GM12878 (cell line): ENCODE data around the gene DUSP22. TPM values are rescaled to one million over a fixed set of nuclear protein-coding genes. Genes with fewer than 3 reads are reported as not detected.

Experiments used
- ATAC-seq: fragments of 200-7000 bp; cut with Tn5 transposase; 3 replicates; pipeline ENCODE4 v1.9.1; 2020; ENCODE audit warnings: mild to moderate bottlenecking, moderate library complexity
- BruUV-seq: library from RNA; stranded (reverse); fragments of 400-500 nt; replicated peaks from 2 replicates; lab custom pipeline; 2021; lab: Mats Ljungman, UMichigan
- CTCF ChIA-PET: fragments of 300-600 bp; sonication (Branson Sonifier 250); formaldehyde crosslinking; extraction: SDS; loops from one replicate; lab custom pipeline; 2021; ENCODE audit warnings: inconsistent platforms; lab: Yijun Ruan, JAX
- POLR2A ChIA-PET: fragments of 350-600 bp; formaldehyde crosslinking; extraction: SDS; loops from one replicate; lab custom pipeline; 2021; ENCODE audit warnings: inconsistent platforms; lab: Charles Lee
- RAD21 ChIA-PET: fragments of 300-600 bp; sonication (Branson Sonifier 250); formaldehyde crosslinking; loops from one replicate; lab custom pipeline; 2023; ENCODE audit warnings: antibody characterized with exemption; ENCODE audit not compliant: unreplicated experiment; lab: Charles Lee
- SMC1A ChIA-PET: fragments of 300-600 bp; sonication (Branson Sonifier 250); formaldehyde crosslinking; loops from one replicate; lab custom pipeline; 2023; ENCODE audit not compliant: unreplicated experiment, uncharacterized antibody; lab: Charles Lee
- DNase-seq: peaks from one replicate; pipeline ENCODE4 v3.0.0-alpha.2; 2011; ENCODE audit warnings: low read depth, low spot score
- FAIRE-seq: peaks from 3 replicates; lab custom pipeline; 2011; peaks lifted over from hg19 to GRCh38; lab: Jason Lieb, UNC
- H2AFZ ChIP-seq: 2 replicates; pipeline ENCODE4 v1.6.0; 2011; ENCODE audit warnings: low read depth, low read length, control low read depth; ENCODE audit not compliant: control insufficient read depth
- H3K27ac ChIP-seq: 2 replicates; pipeline ENCODE4 v1.5.1; 2011; ENCODE audit warnings: control low read depth; ENCODE audit not compliant: control insufficient read depth, insufficient read depth
- H3K27me3 ChIP-seq, 2 experiments: replicated peaks in 1 of 2; 2 replicates each; pipeline versions ENCODE4 v1.6.0 to v1.6.1; 2011; ENCODE audit warnings: low read length in 1 of 2; ENCODE audit not compliant: control insufficient read depth in 2 of 2, insufficient read depth in 2 of 2
- H3K36me3 ChIP-seq, 2 experiments: 2 replicates each; pipeline ENCODE4 v1.5.1; 2011; ENCODE audit warnings: low read length in 1 of 2; ENCODE audit not compliant: control insufficient read depth in 2 of 2, insufficient read depth in 2 of 2
- H3K4me1 ChIP-seq: 2 replicates; pipeline ENCODE4 v1.6.1; 2011; ENCODE audit warnings: mild to moderate bottlenecking, low read length, moderate library complexity, mixed read lengths; ENCODE audit not compliant: control insufficient read depth, insufficient read depth
- H3K4me2 ChIP-seq: 2 replicates; pipeline ENCODE4 v1.6.0; 2011; ENCODE audit warnings: control low read depth; ENCODE audit not compliant: control insufficient read depth, insufficient read depth
- H3K4me3 ChIP-seq: fragments of 200-600 bp; sonication (generic); 2 replicates; pipeline ENCODE4 v1.5.1; 2016
- H3K79me2 ChIP-seq: 2 replicates; pipeline ENCODE4 v1.6.0; 2011; ENCODE audit warnings: low read length; ENCODE audit not compliant: control insufficient read depth, insufficient read depth
- H3K9ac ChIP-seq: 2 replicates; pipeline ENCODE4 v1.8.0; 2011; ENCODE audit warnings: low read length, control low read depth, mixed read lengths; ENCODE audit not compliant: control insufficient read depth, insufficient read depth
- H3K9me3 ChIP-seq: replicated peaks from 3 replicates; pipeline ENCODE4 v1.5.1; 2011; ENCODE audit warnings: mild to moderate bottlenecking, low read length; ENCODE audit not compliant: control insufficient read depth, insufficient read depth
- H4K20me1 ChIP-seq: 2 replicates; pipeline ENCODE4 v1.6.0; 2011; ENCODE audit not compliant: control insufficient read depth, insufficient read depth
- BMI1 ChIP-seq: fragments of 450-650 bp; IDR thresholded peaks from 2 replicates; pipeline ENCODE4 v1.6.1; 2016; ENCODE audit warnings: mild to moderate bottlenecking, moderate library complexity, borderline replicate concordance
- CBX5 ChIP-seq: sonication (generic); IDR thresholded peaks from 2 replicates; pipeline ENCODE4 v1.6.1; 2016; ENCODE audit warnings: low read depth, moderate library complexity, mild to moderate bottlenecking, inconsistent platforms
- ETV6 ChIP-seq, 2 experiments: fragments of 450-650 bp in 1 of 2; IDR thresholded peaks in 1 of 2; conservative IDR thresholded peaks in 1 of 2; 2 replicates each; pipeline ENCODE4 v1.6.1; 2014; ENCODE audit warnings: antibody characterized with exemption in 1 of 2, borderline replicate concordance in 1 of 2, low read depth in 1 of 2, mild to moderate bottlenecking in 1 of 2, moderate library complexity in 1 of 2
- HCFC1 ChIP-seq: fragments of 150-350 bp; IDR thresholded peaks from 2 replicates; pipeline ENCODE4 v1.6.1; 2014; ENCODE audit warnings: low read length
- LARP7 ChIP-seq: fragments of 450-650 bp; IDR thresholded peaks from 2 replicates; pipeline ENCODE4 v1.6.1; 2017; ENCODE audit warnings: mild to moderate bottlenecking
- MEF2B ChIP-seq: fragments of 450-650 bp; IDR thresholded peaks from 2 replicates; pipeline ENCODE4 v1.6.1; 2018; ENCODE audit warnings: mild to moderate bottlenecking, moderate library complexity; ENCODE audit not compliant: partially characterized antibody, poor library complexity, severe bottlenecking
- MXI1 ChIP-seq: fragments of 150-350 bp; IDR thresholded peaks from 2 replicates; pipeline ENCODE4 v1.6.1; 2011; ENCODE audit warnings: low read depth, mild to moderate bottlenecking, inconsistent platforms, low read length, improper control_type of control experiment
- RFX5 ChIP-seq: IDR thresholded peaks from 2 replicates; pipeline ENCODE4 v1.6.1; 2011; ENCODE audit warnings: low read depth, low read length, improper control_type of control experiment
- SMAD1 ChIP-seq: fragments of 450-650 bp; IDR thresholded peaks from 2 replicates; pipeline ENCODE4 v1.6.1; 2018; ENCODE audit warnings: mild to moderate bottlenecking, low read depth; ENCODE audit not compliant: partially characterized antibody
- SMARCA5 ChIP-seq: fragments of 450-650 bp; IDR thresholded peaks from 2 replicates; pipeline ENCODE4 v1.6.1; 2017; ENCODE audit warnings: mild to moderate bottlenecking
- SPI1 ChIP-seq: IDR thresholded peaks from 2 replicates; pipeline ENCODE4 v1.6.1; 2011; ENCODE audit warnings: low read depth, mild to moderate bottlenecking, low read length, moderate library complexity, borderline replicate concordance; ENCODE audit not compliant: insufficient read depth
- SREBF1 ChIP-seq: IDR thresholded peaks from 2 replicates; pipeline ENCODE4 v1.6.1; 2012; ENCODE audit warnings: mild to moderate bottlenecking, low read length
- TARDBP ChIP-seq: IDR thresholded peaks from 2 replicates; pipeline ENCODE4 v1.6.1; 2016; ENCODE audit warnings: borderline replicate concordance
- TCF3 ChIP-seq: IDR thresholded peaks from 2 replicates; pipeline ENCODE4 v1.6.1; 2012; ENCODE audit warnings: low read depth, mild to moderate bottlenecking, low read length, borderline replicate concordance; ENCODE audit not compliant: insufficient read depth
- TCF7 ChIP-seq: IDR thresholded peaks from 2 replicates; pipeline ENCODE4 v1.6.1; 2014; ENCODE audit warnings: antibody characterized with exemption, borderline replicate concordance
- ZBED1 ChIP-seq: IDR thresholded peaks from 2 replicates; pipeline ENCODE4 v1.6.1; 2016; ENCODE audit warnings: borderline replicate concordance
- ZNF217 ChIP-seq: fragments of 450-650 bp; IDR thresholded peaks from 2 replicates; pipeline ENCODE4 v1.6.1; 2017; ENCODE audit warnings: antibody characterized with exemption, mild to moderate bottlenecking
- WGBS: methylation state at CpG from one replicate; pipeline ENCODE4 v1.1.6; 2016; ENCODE audit warnings: low lambda C conversion rate; ENCODE audit not compliant: insufficient replicate concordance, insufficient coverage; ENCODE audit errors: missing lambda C conversion rate; 5-methylcytosine and 5-hydroxymethylcytosine counted together
- in situ Hi-C: fragments of 300-500 bp; cut with MboI; formaldehyde crosslinking; loops from 9 replicates; pipeline ENCODE4 v1.14.3; 2018; ENCODE audit warnings: mixed read lengths
- intact Hi-C: fragments of 100-400 bp; cut with micrococcal nuclease; formaldehyde crosslinking; loops from one replicate; pipeline ENCODE4 v1.14.2; 2022; ENCODE audit not compliant: unreplicated experiment
- polyA plus RNA-seq, 11 experiments: library from polyadenylated mRNA; depleted of rRNA in 4 of 11; unstranded in 6 of 11; stranded (reverse) in 5 of 11; fragments of >200 nt; fragmentation: Nextera tagmentation in 4 of 11; fragmentation: Illumina TruSeq in 1 of 11; extraction: Ambion mirVana in 4 of 11; extraction: Trizol in 1 of 11; gene quantifications; 1 replicate in 1 of 11; 2 replicates in 10 of 11; pipeline versions ENCODE4 v1.2.1 to v1.2.3, GENCODE V29; 2011 to 2016; ENCODE audit warnings: inconsistent platforms in 2 of 11, missing spikeins in 2 of 11, low read depth in 1 of 11
- total RNA-seq, 4 experiments: library from RNA; depleted of rRNA in 3 of 4; stranded (reverse); fragments of >200 nt in 3 of 4; fragmentation: Illumina TruSeq in 1 of 4; extraction: Trizol in 1 of 4; gene quantifications; 2 replicates each; pipeline versions ENCODE4 v1.2.1 to v1.2.3, GENCODE V29; 2013 to 2021
- TF ChIP-seq, protein P1 (sequence below): fragments of 450-650 bp; conservative IDR thresholded peaks from 2 replicates; pipeline ENCODE4 v1.6.1; 2017; ENCODE audit warnings: mild to moderate bottlenecking, moderate library complexity
- TF ChIP-seq, protein P2 (sequence below): IDR thresholded peaks from 2 replicates; pipeline ENCODE4 v1.6.1; 2011; ENCODE audit warnings: mild to moderate bottlenecking, low read depth, low read length, moderate library complexity; ENCODE audit not compliant: insufficient replicate concordance

DUSP22 gene
- total and polyA plus RNA-seq, 10 of the 15 experiments (the other 5 are each of a cell fraction or from before 2014, with no cell fraction given), result 78.9 to 156 (median 107) TPM

DNA sequence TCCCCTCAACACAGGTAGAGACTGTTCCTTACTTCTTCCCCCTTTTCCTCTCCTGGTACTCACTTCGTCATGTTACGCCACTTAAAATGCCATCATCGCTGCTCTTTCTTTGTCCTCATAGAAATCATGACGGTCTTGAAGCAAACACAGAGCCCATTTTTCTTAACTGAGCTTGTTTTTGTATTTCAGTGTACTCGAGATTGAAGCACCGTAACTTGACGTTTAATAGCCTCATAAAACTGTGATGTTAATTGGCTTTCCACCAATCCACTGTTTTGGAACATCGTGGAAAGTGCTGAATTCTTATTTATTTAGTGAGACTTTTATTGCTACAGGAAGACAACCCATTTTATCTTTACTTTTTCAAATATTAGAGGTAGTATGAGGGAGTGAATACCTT is 38.7 kb downstream of the DUSP22 start (continued):
- TF ChIP-seq, protein P1, sequence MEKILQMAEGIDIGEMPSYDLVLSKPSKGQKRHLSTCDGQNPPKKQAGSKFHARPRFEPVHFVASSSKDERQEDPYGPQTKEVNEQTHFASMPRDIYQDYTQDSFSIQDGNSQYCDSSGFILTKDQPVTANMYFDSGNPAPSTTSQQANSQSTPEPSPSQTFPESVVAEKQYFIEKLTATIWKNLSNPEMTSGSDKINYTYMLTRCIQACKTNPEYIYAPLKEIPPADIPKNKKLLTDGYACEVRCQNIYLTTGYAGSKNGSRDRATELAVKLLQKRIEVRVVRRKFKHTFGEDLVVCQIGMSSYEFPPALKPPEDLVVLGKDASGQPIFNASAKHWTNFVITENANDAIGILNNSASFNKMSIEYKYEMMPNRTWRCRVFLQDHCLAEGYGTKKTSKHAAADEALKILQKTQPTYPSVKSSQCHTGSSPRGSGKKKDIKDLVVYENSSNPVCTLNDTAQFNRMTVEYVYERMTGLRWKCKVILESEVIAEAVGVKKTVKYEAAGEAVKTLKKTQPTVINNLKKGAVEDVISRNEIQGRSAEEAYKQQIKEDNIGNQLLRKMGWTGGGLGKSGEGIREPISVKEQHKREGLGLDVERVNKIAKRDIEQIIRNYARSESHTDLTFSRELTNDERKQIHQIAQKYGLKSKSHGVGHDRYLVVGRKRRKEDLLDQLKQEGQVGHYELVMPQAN, result no peak
- TF ChIP-seq MXI1 (no peak), BMI1 (0 out of 2 replicates have a peak, but pooled peaks have one; percentile 2), ZBED1 (no peak), TCF3 (no peak), RFX5 (no peak)

DNA sequence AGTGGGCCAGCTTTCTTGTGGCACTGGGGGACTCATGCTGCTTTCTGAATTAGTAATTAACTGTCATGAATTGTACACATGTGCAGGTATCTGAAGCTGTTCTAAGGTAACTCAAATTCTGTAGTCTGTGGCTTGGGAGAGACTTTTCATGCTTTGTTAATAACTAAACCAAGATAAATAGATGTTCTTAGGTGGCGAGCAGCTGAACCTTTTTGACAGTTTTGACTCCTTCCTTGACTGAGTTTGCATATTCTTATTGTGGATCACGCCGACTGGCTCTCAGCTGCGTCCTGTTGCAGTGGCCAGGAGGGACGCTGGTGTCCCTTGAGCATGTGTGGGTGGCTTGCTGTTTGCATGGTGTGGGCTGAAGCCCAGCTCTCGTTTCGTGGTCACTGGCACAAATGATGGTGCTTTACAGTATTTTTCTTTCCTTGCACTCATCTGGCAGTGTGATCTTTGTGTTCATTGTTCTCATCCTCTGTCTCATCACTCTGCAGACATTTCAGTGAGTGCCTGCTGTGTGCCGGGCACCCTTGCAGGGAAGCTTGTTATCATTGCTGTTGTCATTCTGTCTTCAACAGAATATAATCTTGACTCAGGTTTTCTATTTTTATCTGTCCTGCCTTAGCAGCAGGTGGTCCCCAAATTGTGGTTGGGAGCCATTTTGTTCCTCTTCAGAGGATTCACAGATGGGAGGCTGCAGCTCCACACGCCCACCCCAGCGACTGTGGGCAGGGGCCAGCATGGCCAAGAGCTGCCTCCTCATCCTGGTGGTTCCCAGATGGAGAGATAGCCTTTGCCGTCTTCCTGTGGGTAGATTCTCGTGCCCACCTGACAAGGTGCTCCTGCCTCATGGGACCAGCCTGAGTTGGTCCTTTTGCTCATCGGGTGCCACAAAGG is 39.6 kb downstream of the DUSP22 start:
- peak; percentile 93 for DNase-seq
- TF ChIP-seq SREBF1, result no peak
- peak; percentile 74 for TF ChIP-seq SMAD1
- TF ChIP-seq LARP7, result peak; percentile 77; the same call in 1 of the 2 replicates
- TF ChIP-seq SPI1, result no peak
- TF ChIP-seq ZNF217, result peak; percentile 12; the same call in 1 of the 2 replicates
- no peak for TF ChIP-seq TCF7
- TF ChIP-seq MEF2B, result peak; percentile 94
- TF ChIP-seq CBX5, result no peak
- peak; percentile 75 for TF ChIP-seq SMARCA5
- no peak for TF ChIP-seq HCFC1
- TF ChIP-seq ETV6 (conservative IDR thresholded peaks at IDR 0.05 in 1 of 2, IDR thresholded peaks at IDR 0.05 in 1 of 2; ENCODE audit: borderline replicate concordance in 1 of 2, low read depth in 1 of 2), result no peak
- TF ChIP-seq TARDBP, result no peak
- TF ChIP-seq, protein P2, sequence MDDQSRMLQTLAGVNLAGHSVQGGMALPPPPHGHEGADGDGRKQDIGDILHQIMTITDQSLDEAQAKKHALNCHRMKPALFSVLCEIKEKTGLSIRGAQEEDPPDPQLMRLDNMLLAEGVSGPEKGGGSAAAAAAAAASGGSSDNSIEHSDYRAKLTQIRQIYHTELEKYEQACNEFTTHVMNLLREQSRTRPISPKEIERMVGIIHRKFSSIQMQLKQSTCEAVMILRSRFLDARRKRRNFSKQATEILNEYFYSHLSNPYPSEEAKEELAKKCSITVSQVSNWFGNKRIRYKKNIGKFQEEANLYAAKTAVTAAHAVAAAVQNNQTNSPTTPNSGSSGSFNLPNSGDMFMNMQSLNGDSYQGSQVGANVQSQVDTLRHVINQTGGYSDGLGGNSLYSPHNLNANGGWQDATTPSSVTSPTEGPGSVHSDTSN, result peak; percentile 35

More for the DNA sequence above, 39.6 kb downstream of the DUSP22 start:
- Histone ChIP-seq H3K36me3 (peaks cover 6 to 8% of the 10 kb centered on the region in 2 experiments), H4K20me1 (no peaks in the 10 kb centered on the region), H3K27ac (peak overlapping the region; percentile 97), H3K9me3 (no peaks in the 10 kb centered on the region), H3K27me3 (no peaks in the 10 kb centered on the region), H3K9ac (peak overlapping the region; percentile 51), H3K4me3 (peak overlapping the region; percentile 35; the same call in 1 of the 2 replicates), H3K4me2 (peak overlapping the region; percentile 87), H3K79me2 (peaks cover 79% of the 10 kb centered on the region), H3K4me1 (peaks cover 82% of the 10 kb centered on the region), H2AFZ (no peak overlapping the region)
- in situ Hi-C loops (no loop called here), intact Hi-C loops (loop anchor here (1.0 kb wide), 3 partner anchors 10 to 59 kb away; partner anchors contain the start of gene IRF4)
- FAIRE-seq (peak; percentile 61), ATAC-seq (peak; percentile 65)
- ChIA-PET RAD21 (interaction anchor here (0.7 to 8.2 kb wide), 32 partner anchors 8 to 144 kb away, joined by 3 to 170 read pairs (median 7); partner anchors contain the start of genes DUSP22 and IRF4), CTCF (interaction anchor here (0.8 to 8.5 kb wide), 21 partner anchors 9 to 143 kb away, joined by 3 to 83 read pairs (median 7); partner anchors contain the start of genes DUSP22 and IRF4), POLR2A (interaction anchor here (0.6 to 8.4 kb wide), 28 partner anchors 9 to 138 kb away, joined by 3 to 165 read pairs (median 6); partner anchors contain the start of genes DUSP22 and IRF4), SMC1A (interaction anchor here (0.9 to 17.1 kb wide), 33 partner anchors 8 to 142 kb away, joined by 3 to 707 read pairs (median 7); partner anchors contain the start of genes DUSP22 and IRF4)
- BruUV-seq, result no TSS peak
- 12% methylated on average over 13 of the region's 13 CpGs for WGBS
